HG02610 (cell line): ENCODE measurements around the gene PCYT1A.
A peak's percentile ranks its signal among the peaks of the same experiment; 100 is the strongest.
"Not testable (repeated sequence)": the region's sequence is repeated elsewhere in the genome, so short reads cannot be mapped to it uniquely, and the experiment has no call there.

ENCODE experiments used
- ATAC-seq: cut with Tn5 transposase; IDR thresholded peaks from one replicate; pipeline ENCODE4 v1.9.1; 2021; ENCODE audit warnings: mild to moderate bottlenecking, moderate library complexity; ENCODE audit not compliant: unreplicated experiment

The PCYT1A gene

DNA sequence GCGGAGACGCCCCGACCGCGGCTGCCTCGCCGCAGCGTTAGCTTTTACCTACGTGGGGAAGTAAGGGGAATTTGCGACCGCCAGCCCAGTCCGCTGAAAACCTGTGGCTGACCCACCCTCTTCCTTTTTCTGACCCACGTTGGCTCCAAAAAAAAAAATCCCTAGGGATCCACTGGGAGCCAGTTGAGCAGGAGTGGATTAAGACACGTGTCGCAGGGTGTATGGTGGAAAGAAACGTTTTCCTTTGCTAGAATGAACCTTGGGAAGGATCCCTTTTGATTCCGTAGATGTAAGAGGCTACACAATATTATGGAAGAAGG, 575 bp upstream of the PCYT1A start:
- ATAC-seq = no peak

DNA sequence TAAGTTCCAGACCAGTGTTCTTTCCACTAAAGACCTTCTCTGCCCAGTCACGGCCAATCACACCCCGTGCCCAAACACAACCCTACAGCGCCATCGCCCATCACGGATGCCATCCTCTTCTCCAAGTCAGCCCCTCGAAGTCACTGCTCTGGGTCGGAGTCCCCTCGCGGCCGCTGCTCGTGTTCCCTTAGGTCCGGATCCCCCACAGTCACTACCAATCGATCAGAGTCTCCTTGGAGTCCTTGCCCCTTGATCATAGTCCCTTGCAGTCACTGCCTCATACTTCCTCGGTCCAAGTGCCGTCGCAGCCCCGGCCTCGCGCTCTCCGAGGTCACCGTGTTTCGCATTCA, 461 bp downstream of the PCYT1A start:
- ATAC-seq = peak; percentile 2

DNA sequence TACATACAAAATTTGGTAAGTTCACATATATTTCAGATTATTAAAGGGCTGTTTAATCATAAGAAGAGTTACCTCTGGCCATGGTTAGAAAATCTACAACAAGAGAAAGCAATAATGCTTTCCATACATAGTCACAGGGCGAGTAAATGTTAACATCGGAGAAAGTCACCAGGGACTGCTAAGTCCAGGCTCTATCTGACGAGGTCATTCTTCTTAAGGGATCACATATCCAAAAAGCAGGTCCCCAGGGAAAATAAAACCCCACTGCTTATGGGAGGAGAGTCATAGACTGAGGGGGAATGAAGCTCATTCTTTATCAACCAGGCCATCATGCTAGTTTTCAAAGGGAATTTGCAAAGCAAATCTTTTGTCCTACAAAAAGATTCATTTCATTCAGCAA, 3.1 kb downstream of the PCYT1A start:
- ATAC-seq = no peak

DNA sequence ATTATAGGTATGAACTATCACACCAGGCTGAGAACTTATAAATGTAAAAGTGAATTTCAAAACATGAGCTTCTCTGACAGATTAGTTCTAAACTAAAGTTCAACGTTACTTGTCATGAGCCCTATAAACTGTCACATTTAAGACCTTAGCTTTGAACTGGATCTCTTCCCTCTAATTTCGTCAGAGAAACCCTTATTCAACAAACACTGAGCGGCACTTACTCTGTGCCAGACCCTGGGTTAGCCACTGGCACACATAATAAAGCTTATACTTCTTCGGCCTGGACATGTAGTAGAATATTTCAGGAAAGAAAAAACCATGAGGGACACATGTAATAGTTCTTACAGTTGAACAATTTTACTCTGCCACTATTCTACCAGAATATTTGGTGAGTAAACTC, 5.6 kb downstream of the PCYT1A start:
- ATAC-seq = no peak

DNA sequence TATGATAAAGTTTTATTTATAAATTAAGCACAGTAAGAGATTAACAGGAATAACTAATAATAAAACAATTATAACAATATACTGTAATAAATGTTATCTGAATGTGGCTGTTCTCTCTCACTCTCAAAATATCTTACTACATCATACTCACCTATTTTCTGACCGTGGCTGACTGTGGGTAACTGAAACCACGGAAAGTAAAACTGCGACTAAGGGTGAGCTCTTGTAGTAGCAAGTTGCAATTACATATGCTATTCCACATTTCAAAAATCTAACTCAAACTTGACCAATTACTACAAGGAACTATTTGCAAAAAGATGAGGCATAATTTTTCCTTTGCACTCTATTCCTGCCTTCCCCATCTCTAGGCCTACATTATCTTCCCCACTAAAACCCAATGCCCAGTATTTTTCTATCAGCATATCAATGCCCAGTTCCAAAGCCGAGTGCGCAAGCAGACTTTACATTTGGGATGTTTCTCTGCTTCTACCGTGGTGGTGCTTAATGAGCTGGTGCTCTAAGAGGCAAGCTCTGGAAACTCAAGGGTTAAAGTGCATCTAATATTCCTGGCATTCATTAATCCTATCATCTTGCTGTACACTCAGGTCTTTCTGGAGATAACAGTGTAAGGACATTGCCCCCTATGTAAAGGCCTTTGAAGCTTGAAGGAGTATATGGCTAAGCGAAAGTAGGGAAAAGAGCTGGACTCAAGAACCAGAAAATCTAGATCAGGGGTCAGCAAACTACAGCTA, 6.7 kb downstream of the PCYT1A start:
- ATAC-seq = peak; percentile 76

DNA sequence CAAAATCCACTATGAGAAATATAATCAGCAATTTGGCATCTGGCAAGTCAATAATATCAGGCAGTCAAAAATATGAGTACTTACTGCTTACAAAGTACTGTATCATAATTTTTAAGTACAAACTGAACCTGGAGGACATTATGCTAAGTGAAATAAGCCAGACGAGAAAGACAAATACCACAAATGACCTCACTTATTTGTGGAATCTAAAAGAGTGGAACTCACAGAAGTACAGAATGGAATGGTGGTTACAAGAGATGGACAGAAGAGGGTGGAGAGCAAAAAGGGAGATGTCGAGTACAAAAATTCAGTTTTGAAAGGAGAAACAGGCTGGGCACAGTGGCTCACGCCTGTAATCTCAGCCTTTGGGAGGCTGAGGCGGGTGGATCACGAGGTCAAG, 12.4 kb downstream of the PCYT1A start:
- ATAC-seq = no peak

DNA sequence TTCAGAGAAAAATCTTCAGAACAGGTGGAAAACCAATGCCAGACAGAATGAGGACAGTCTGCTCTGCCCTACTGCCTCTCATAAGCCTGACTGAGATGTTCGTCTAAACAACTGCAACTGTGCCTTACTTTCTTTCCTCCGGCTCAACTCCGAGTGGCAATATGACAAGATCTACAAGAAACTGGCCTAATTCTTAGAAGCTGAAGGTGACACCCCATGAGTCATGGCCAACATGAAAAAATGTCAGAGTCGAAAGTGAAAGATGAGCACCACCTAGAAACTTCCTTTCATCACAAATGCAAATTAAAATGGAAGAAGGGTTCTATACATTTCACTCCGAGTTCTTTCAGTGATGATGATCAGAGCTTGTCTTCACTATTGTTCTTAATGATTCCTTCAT, 12.9 kb downstream of the PCYT1A start:
- ATAC-seq = peak; percentile 83

DNA sequence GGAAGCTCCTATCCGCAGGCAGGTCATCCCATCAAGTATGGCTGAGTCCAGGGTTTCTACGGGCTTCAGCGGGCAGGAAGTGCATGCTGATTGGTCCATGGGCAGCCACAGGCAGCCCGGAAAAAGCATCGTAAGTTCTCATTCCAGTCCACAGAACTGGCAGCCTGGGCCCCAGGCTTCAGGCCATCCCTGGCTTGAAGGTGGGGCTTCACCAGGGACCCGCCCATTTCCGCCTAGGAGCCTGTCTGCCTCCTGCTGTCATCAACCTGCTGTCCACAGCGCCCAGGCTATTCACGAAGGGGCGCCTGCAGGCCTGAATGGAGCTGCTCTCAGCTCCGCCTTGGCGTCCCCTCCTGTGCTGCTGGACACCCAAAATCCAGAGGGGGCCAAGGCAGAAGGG, 13.9 kb downstream of the PCYT1A start:
- no peak for ATAC-seq

DNA sequence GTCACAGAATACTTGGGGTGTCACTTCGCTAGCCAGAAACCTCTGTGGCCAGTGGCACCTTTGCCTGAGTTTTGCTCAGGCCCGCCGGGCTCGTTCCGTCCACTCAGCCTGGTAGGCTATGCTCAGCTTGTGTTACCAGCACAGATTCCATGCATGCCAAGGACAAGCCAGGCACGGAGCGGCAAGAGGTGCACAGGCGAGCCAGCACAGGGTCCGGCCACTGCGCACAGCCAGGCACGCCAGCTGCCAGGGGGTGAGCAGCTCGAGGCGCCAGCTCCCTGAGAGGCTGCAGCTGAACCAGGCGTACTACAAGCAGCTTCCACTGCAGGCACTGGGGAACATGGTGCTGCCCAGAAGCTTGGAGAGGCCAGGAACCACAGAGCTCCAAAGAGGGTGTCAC, 14.7 kb downstream of the PCYT1A start:
- no peak for ATAC-seq

DNA sequence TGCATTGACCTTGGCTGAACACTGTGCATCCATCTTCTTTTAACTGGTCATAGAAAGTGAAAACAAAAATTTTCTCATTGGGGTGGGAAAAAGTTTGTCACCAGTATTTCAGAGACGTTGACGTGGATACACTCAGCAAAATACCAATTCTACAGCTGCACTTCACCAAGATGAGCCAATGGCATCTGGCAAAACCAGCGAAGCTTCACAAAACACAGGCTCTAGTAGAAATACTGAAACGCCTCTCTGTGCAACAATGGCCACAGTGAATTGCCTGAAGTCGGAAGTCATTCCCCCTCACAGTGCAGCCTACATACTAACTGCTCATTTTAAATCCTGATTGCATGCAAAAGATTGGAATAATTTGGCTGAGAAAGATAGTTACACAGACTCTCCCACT, 17.0 kb downstream of the PCYT1A start:
- no peak for ATAC-seq

DNA sequence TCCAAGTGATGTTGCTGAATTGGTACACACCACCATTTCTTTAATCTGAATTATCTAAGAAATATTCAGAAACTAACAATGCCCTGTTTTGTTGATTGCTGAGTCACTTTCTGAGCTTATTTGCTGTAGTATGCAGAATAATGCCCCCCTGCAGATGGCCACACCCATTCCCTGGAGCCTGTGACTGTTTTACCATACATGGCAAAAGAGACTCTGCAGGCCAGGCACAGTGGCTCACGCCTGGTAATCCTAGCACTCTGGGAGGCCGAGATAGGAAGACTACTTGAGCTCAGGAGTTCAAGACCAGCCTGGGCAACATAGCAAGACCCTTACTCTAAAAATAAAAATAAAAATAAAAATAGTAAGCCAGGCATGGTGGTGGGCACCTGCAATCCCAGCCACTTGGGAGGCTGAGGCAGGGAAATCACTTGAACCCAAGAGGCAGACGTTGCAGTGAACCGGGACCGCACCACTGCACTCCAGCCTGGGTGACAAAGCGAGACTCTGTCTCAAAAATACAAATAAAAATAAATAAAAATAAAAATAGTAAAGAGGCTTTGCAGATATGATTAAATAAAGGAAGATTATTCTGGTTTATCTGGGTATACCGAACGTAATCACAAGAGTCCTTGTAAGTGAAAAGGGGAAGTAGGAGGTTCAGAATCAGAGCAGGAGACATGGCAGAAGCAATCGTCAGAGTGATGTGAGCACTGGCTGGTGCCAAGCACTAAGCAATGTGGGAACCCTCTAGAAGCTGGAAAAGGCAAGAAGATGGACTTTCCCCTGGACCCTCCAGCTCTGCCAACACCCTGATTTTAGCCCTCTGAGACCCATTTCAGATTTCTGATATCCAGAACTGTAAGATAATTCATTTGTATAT, 19.0 kb downstream of the PCYT1A start:
- no peak for ATAC-seq

DNA sequence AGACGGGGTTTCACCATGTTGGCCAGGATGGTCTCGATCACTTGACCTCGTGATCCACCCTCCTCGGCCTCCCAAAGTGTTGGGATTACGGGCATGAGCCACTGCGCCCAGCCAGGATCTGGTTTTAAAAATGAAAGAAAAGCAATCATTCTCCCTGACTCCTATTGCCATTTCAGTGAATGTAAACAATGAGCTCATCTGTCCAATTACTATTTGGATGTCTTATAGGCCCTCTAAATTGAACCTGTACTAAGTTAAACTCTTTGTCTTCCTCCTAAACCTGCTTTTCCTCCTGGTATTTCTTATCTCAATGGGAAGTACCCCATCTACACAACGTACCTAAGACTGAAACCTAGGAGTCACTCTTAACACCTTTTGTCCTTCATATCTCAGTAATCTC, 23.7 kb downstream of the PCYT1A start:
- ATAC-seq = no peak

DNA sequence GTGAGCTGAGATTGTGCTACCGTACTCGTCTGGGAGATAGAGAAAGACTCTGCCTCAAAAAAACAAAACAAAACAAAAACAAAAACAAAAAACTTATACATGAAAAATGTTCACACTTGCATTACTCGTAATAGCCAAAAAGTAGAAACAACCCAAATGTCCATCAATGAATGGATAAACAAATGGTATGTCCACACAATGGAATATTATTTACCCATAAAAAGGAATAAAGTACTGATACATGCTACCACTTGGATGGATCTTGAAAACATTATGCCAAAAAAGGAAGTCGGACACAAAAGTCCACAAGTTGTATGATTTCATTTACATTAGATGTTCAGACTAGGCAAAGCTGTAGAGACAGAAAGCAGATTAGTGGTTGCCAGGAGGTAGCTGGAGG, 26.7 kb downstream of the PCYT1A start:
- ATAC-seq = no peak

DNA sequence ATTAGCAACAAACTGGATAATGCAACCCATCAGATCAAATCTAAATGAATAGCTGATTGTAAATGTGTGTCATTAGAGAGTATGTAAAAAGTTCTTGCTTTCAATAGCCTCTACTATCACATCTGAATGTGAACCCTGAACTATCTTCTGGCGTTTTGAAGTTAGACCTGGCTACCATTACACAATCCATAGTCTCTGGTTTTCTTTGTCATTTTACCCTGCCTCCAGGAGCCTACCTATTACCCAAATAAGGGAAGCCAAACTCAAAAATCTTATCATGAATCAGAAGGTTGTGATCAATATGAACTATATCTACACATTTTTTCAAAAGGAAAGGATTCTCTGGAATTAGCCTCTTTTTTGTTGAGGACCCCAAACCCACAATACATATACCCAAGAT, 31.8 kb downstream of the PCYT1A start:
- no peak for ATAC-seq

DNA sequence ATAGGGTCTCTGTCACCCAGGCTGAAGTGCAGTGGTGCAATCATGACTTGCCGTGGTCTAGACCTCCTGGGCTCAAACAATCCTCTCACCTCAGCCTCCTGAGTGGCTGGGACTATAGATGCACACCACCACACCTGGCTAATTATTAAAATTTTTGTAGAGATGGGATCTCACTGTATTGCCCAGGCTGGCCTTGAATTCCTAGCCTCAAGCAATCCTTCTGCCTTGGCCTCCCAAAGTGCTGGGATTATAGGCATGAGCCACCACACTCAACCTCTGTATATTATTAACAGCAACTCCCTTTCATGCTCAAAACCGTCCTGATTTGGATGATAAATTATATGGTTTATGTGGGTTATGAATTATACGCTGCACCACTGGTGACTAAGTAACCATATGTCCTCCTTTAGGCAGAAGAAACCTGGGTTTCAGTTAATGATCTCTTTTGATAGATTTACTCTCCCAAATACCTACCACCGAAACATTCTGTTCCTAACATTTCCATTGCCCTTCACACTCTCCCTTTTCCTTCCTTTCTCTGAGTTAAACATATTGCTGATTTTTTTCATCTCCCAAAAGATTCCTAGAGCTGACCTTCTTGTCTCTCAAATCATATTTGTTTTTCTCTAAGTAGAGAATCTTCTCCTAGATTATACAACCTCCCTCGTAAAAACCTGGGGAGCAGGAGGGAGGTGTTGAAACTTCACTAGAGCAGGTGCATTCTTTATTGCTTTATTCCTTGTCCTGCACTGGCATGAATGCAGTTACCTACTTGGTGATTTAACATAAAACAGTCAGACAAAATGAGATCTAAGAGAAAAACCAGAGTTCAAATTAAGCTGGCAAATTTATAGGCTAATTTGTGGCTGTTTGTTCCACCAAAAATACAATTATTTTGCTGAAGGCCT, 32.9 kb downstream of the PCYT1A start:
- no peak for ATAC-seq

DNA sequence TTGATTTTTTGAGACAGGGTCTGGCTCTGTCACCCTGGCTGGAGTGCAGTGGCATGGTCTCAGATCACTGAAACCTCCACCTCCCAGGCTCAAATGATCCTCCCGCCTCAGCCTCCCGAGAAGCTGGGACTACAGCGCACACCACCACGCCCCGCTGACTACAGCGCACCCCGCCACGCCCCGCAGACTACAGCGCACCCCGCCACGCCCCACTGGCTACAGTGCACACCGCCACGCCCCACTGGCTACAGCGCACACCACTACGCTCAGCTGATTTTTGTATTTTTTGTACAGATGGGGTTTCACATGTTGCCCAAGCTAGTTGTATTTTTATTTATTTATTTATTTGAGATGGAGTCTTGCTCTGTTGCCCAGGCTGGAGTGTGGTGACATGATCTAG, 35.6 kb downstream of the PCYT1A start:
- no peak for ATAC-seq

DNA sequence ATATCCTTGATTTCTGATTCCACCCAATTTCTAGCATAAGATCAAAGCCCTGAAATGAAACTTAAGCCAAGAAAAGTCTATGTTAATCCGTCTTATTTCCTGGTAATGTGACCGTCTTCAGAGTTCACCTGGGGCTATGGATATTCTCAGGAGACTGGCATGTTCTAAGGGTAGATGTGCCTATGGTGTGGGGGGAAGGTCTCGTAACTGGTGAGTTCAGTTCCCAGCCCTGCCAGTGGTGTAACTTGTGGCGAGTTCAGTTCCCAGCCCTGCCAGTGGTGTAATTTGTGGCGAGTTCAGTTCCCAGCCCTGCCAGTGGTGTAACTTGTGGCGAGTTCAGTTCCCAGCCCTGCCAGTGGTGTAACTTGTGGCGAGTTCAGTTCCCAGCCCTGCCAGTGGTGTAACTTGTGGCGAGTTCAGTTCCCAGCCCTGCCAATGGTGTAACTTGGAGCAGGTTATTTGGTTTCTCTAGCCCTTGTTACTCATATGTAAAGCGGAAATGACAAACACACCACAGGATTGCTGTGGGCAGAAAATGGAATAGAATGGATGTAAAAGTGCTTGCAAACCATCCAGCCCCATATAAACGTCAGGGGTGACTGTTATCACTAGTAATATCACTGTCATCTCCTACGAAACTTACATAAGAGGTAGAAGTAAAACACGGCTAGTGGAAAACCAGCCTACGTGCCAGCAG, 40.8 kb downstream of the PCYT1A start:
- no peak for ATAC-seq

DNA sequence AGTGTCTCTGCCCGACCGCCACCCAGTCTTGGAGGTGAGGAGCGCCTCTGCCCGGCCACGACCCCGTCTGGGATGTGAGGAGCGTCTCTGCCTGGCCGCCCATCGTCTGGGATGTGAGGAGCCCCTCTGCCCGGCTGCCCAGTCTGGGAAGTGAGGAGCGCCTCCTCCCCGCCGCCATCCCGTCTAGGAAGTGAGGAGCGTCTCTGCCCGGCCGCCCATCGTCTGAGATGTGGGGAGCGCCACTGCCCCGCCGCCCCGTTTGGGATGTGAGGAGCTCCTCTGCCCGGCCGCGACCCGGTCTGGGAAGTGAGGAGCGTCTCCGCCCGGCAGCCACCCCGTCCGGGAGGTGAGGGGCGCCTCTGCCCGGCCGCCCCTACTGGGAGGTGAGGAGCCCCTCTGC, 43.4 kb downstream of the PCYT1A start:
- ATAC-seq = not testable (repeated sequence)

DNA sequence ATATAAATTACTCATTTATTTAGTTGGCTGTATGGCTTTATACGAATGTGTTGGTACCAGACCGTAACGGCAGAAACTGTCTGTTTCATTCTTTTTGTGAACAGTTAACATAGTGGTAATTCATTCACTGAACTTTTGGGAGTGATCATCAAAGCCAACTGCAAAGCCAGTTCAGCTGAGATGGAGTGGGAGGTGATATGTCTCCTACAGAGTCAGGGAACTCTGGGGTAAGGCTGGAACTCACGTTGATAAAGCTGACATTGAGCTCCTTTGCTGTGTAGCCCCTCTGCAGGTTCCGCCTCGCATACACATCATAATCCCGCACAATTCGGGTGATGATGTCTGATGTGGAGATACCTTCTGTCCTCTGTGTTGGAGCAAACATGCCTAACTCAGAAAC, 45.8 kb downstream of the PCYT1A start:
- ATAC-seq = no peak

DNA sequence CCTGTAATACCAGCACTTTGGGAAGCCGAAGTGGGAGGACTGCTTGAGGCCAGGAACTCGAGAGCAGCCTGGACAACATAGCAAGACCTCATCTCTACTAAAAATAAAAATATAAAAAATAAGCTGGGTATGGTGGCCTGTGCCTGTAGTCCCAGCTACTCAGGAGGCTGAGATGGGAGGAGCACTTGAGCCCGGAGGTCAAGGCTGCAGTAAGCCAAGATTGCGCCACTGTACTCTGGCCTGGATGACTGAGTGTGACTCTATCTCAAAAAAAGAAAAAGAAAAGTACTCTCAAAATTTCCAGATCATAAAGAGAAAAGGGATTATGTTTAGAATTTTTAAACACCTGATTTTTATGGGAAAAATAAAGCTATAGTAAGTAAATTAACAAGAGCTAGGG, 47.1 kb downstream of the PCYT1A start:
- ATAC-seq = no peak
